ENCODE measurements around the gene AHCYL2. TPM values are rescaled to one million over a fixed set of nuclear protein-coding genes. Genes with fewer than 3 reads are reported as not detected.
A peak's percentile ranks its signal among the peaks of the same experiment; 100 is the strongest.

AHCYL2 gene
- total RNA-seq, 2 experiments from 2014 or later: 7.3 to 7.6 TPM

- no peak for ATAC-seq
- POLR2A ChIA-PET: no interaction called here
- Mint-ChIP-seq H3K4me3 (no peak overlapping the region), H3K27me3 (ENCODE audit: low read depth) (peaks cover 38% of the 10 kb centered on the region), H3K4me1 (ENCODE audit: low read depth) (peaks cover 5% of the 10 kb centered on the region), H3K27ac (no peak overlapping the region), H3K36me3 (ENCODE audit: low read depth) (no peaks in the 10 kb centered on the region), H3K9me3 (ENCODE audit: insufficient read depth) (no peaks in the 10 kb centered on the region)
- DNase-seq: no peak
- CTCF ChIA-PET: interaction anchor here (0.9 to 2.7 kb wide), 3 partner anchors 24 to 311 kb away, joined by 4 to 16 read pairs (median 5); no protein-coding TSS in a partner anchor
These were observed 30.9 kb upstream of the AHCYL2 start for GRCh38 chr7:129193892-129194291.

GRCh38 chr7:129197771-129198170 lies 27.1 kb upstream of the AHCYL2 start:
- H3K36me3 Mint-ChIP-seq (ENCODE audit: low read depth): no peaks in the 10 kb centered on the region
- H3K4me1 Mint-ChIP-seq (ENCODE audit: low read depth): no peaks in the 10 kb centered on the region
- ATAC-seq (no peak), DNase-seq (no peak)
- peaks cover 9% of the 10 kb centered on the region for H3K27me3 Mint-ChIP-seq (ENCODE audit: low read depth)
- ChIA-PET CTCF (interaction anchor here (0.7 to 1.1 kb wide), 3 partner anchors 9 to 34 kb away, joined by 3 to 4 read pairs (median 3); partner anchors contain the start of gene SMO), POLR2A (no interaction called here)
- no peaks in the 10 kb centered on the region for H3K9me3 Mint-ChIP-seq (ENCODE audit: insufficient read depth)
- no peak overlapping the region for H3K27ac Mint-ChIP-seq
- no peak overlapping the region for H3K4me3 Mint-ChIP-seq

DNA sequence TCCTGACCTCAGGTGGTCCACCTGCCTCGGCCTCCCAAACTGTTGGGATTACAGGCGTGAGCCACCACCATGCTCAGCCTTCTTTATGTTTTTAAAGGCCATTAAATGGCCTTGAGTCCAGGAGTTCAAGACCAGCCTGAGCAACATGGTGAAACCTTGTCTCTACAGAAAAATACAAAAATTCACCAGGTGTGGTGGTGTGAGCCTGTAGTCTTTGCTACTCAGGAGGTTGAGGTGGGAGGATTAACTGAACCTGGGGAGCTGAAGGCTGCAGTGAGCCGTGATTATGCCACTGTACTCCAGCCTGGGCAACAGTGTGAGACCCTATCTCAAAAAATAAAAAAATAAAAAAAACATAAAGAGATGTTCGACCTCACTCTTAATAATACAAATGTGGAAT lies 25.4 kb upstream of the AHCYL2 start:
- Mint-ChIP-seq H3K4me3 (no peak overlapping the region), H3K27ac (no peak overlapping the region), H3K4me1 (ENCODE audit: low read depth) (no peaks in the 10 kb centered on the region), H3K27me3 (ENCODE audit: low read depth) (peaks cover 7% of the 10 kb centered on the region), H3K36me3 (ENCODE audit: low read depth) (no peaks in the 10 kb centered on the region), H3K9me3 (ENCODE audit: insufficient read depth) (no peaks in the 10 kb centered on the region)
- CTCF ChIA-PET: interaction anchor here (1.1 kb wide), 1 partner anchor 36 kb away, joined by 4 read pairs; no protein-coding TSS in a partner anchor
- DNase-seq: no peak
- POLR2A ChIA-PET: no interaction called here
- ATAC-seq: no peak

DNA sequence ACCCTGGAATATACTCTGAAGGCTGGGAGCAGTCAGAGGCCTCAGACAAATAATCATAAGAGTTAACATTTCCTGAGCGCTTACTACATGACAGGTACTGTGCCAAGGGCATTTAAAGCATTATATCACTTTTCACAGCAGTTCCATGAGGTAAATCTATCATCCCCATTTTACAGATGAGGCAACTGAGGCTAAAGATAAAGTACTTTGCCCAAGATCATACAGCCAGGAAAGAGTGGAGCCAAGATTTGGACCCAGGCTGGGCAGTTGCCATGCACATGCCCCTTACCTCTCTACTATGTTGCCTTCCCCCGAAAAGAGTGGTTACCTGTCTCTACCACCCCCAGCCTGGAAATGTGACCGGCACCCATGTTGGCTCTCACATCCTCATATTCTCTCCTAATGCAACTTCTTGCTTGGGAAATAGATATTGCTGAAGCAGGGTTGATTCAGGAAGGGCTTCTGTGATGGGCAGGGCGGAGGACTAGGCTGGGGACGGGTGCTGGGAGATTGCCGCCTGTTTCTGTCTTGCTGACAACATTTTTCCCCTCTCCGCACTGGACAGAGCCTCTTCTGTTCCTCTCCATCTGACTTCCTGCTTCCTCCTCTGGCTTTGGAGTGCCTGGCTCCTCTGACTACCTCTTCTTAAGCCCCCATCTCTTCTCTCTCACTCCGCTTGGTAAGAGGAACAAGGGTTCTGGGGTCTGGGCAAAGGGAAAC lies 22.6 kb upstream of the AHCYL2 start:
- POLR2A ChIA-PET: no interaction called here
- H3K9me3 Mint-ChIP-seq (ENCODE audit: insufficient read depth): no peaks in the 10 kb centered on the region
- ATAC-seq: no peak
- H3K4me1 Mint-ChIP-seq (ENCODE audit: low read depth): no peaks in the 10 kb centered on the region
- DNase-seq: no peak
- CTCF ChIA-PET: interaction anchor here (0.8 to 1.4 kb wide), 2 partner anchors 39 to 69 kb away, joined by 3 to 6 read pairs; no protein-coding TSS in a partner anchor
- no peak overlapping the region for H3K27ac Mint-ChIP-seq
- H3K36me3 Mint-ChIP-seq (ENCODE audit: low read depth): no peaks in the 10 kb centered on the region
- no peak overlapping the region for H3K4me3 Mint-ChIP-seq
- peaks cover 7% of the 10 kb centered on the region for H3K27me3 Mint-ChIP-seq (ENCODE audit: low read depth)

DNA sequence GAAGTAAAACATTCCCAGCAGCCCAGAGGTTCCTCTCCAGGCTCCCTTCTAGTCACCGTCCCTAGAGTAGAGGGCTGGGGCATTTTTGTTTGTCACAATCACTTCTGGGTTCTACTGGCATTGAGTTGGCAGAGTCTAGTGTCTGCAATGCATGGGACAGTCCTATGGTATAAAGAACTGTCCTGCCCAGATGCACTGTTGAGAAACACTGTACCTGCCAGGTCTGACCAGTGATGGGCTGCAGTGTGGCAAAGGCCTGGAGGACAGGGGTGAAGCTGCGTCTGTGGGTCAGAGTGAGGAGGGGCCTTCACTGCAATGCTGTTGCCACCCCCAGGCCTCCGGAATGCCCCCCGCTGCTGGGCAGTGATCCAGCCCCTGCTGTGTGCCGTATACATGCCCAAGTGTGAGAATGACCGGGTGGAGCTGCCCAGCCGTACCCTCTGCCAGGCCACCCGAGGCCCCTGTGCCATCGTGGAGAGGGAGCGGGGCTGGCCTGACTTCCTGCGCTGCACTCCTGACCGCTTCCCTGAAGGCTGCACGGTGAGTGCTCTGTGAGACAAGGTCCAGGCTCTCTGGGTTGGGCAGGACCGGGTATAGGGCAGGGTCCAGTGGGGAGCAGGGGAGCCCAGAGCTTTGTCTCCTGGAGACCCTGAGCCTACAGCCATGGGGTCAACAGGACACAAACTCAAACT lies 21.6 kb upstream of the AHCYL2 start:
- POLR2A ChIA-PET: no interaction called here

GRCh38 chr7:129205126-129205818 lies 19.6 kb upstream of the AHCYL2 start:
- Mint-ChIP-seq H3K9me3 (ENCODE audit: insufficient read depth) (no peaks in the 10 kb centered on the region), H3K27ac (no peak overlapping the region), H3K27me3 (ENCODE audit: low read depth) (peaks cover 7% of the 10 kb centered on the region), H3K36me3 (ENCODE audit: low read depth) (no peaks in the 10 kb centered on the region), H3K4me3 (no peak overlapping the region), H3K4me1 (ENCODE audit: low read depth) (no peaks in the 10 kb centered on the region)
- ATAC-seq (no peak), DNase-seq (no peak)
- POLR2A ChIA-PET: interaction anchor here (0.7 kb wide), 1 partner anchor 51 kb away, joined by 3 read pairs; no protein-coding TSS in a partner anchor
- CTCF ChIA-PET: interaction anchor here (1.8 kb wide), 1 partner anchor 42 kb away, joined by 6 read pairs; no protein-coding TSS in a partner anchor

More for the DNA sequence above, 21.6 kb upstream of the AHCYL2 start:
- ATAC-seq (no peak), DNase-seq (no peak)
- Mint-ChIP-seq H3K4me1 (ENCODE audit: low read depth) (no peaks in the 10 kb centered on the region), H3K27me3 (ENCODE audit: low read depth) (peaks cover 6% of the 10 kb centered on the region), H3K27ac (no peak overlapping the region), H3K4me3 (no peak overlapping the region), H3K9me3 (ENCODE audit: insufficient read depth) (no peaks in the 10 kb centered on the region), H3K36me3 (ENCODE audit: low read depth) (no peaks in the 10 kb centered on the region)
- CTCF ChIA-PET: interaction anchor here (0.8 to 1.9 kb wide), 3 partner anchors 16 to 68 kb away, joined by 3 to 9 read pairs (median 6); no protein-coding TSS in a partner anchor

DNA sequence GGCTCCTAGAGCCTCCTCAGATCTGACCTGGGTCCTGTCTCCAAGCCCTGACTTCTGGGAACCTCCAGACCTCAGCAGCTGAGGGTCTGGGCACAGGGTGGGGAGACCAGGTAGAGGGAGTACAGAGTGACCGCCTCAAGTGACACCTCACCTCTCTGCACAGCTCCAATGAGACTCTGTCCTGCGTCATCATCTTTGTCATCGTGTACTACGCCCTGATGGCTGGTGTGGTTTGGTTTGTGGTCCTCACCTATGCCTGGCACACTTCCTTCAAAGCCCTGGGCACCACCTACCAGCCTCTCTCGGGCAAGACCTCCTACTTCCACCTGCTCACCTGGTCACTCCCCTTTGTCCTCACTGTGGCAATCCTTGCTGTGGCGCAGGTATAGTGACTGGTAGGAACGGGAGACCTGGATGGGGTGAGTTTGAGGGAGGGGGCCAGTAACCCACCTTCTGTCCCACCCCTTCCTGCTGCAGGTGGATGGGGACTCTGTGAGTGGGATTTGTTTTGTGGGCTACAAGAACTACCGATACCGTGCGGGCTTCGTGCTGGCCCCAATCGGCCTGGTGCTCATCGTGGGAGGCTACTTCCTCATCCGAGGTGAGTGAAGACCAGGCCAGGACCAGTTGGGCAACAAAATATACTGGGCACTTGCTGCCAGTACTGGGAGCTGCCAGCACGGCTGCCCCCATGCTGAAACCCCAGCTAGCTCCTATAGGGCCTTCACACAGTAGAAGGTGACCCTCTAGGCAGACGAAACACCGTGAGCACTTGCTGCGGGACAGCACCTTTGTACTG lies 18.6 kb upstream of the AHCYL2 start:
- H3K27ac Mint-ChIP-seq: no peak overlapping the region
- no peaks in the 10 kb centered on the region for H3K36me3 Mint-ChIP-seq (ENCODE audit: low read depth)
- POLR2A ChIA-PET: no interaction called here
- CTCF ChIA-PET: interaction anchor here (4.0 to 8.9 kb wide), 2 partner anchors 12 to 44 kb away, joined by 24 to 81 read pairs; no protein-coding TSS in a partner anchor
- no peak overlapping the region for H3K4me3 Mint-ChIP-seq
- DNase-seq (no peak), ATAC-seq (no peak)
- peaks cover 9% of the 10 kb centered on the region for H3K27me3 Mint-ChIP-seq (ENCODE audit: low read depth)
- no peaks in the 10 kb centered on the region for H3K9me3 Mint-ChIP-seq (ENCODE audit: insufficient read depth)
- H3K4me1 Mint-ChIP-seq (ENCODE audit: low read depth): no peaks in the 10 kb centered on the region

GRCh38 chr7:129208667-129209066 lies 16.2 kb upstream of the AHCYL2 start:
- Mint-ChIP-seq H3K4me3 (no peak overlapping the region), H3K27ac (no peak overlapping the region), H3K27me3 (ENCODE audit: low read depth) (peaks cover 5% of the 10 kb centered on the region), H3K36me3 (ENCODE audit: low read depth) (no peaks in the 10 kb centered on the region), H3K9me3 (ENCODE audit: insufficient read depth) (no peaks in the 10 kb centered on the region), H3K4me1 (ENCODE audit: low read depth) (no peaks in the 10 kb centered on the region)
- POLR2A ChIA-PET: no interaction called here
- CTCF ChIA-PET: interaction anchor here (1.4 to 8.9 kb wide), 5 partner anchors 9 to 117 kb away, joined by 4 to 81 read pairs (median 5); no protein-coding TSS in a partner anchor
- ATAC-seq: no peak
- DNase-seq: no peak

GRCh38 chr7:129209067-129209926 lies 15.5 kb upstream of the AHCYL2 start:
- Mint-ChIP-seq H3K36me3 (ENCODE audit: low read depth) (no peaks in the 10 kb centered on the region), H3K4me3 (no peak overlapping the region), H3K9me3 (ENCODE audit: insufficient read depth) (no peaks in the 10 kb centered on the region), H3K4me1 (ENCODE audit: low read depth) (no peaks in the 10 kb centered on the region), H3K27ac (no peak overlapping the region), H3K27me3 (ENCODE audit: low read depth) (peaks cover 5% of the 10 kb centered on the region)
- DNase-seq (no peak), ATAC-seq (no peak)
- POLR2A ChIA-PET: no interaction called here
- CTCF ChIA-PET: interaction anchor here (0.7 to 8.9 kb wide), 9 partner anchors 9 to 120 kb away, joined by 3 to 81 read pairs (median 5); no protein-coding TSS in a partner anchor

- POLR2A ChIA-PET: interaction anchor here (1.6 kb wide), 1 partner anchor 47 kb away, joined by 3 read pairs; no protein-coding TSS in a partner anchor
- CTCF ChIA-PET: interaction anchor here (0.7 to 8.9 kb wide), 14 partner anchors 10 to 121 kb away, joined by 3 to 81 read pairs (median 4); no protein-coding TSS in a partner anchor
- H3K27ac Mint-ChIP-seq: no peak overlapping the region
- no peaks in the 10 kb centered on the region for H3K4me1 Mint-ChIP-seq (ENCODE audit: low read depth)
- DNase-seq (peak; percentile 78), ATAC-seq (peak; percentile 88)
- H3K9me3 Mint-ChIP-seq (ENCODE audit: insufficient read depth): no peaks in the 10 kb centered on the region
- H3K27me3 Mint-ChIP-seq (ENCODE audit: low read depth): peaks cover 5% of the 10 kb centered on the region
- no peak overlapping the region for H3K4me3 Mint-ChIP-seq
- no peaks in the 10 kb centered on the region for H3K36me3 Mint-ChIP-seq (ENCODE audit: low read depth)
These were observed 14.4 kb upstream of the AHCYL2 start for GRCh38 chr7:129210256-129210988.

Measured in activated CD8-positive, alpha-beta T cell treated with anti-CD3 and anti-CD28 coated beads, Interleukin-2, amount 10 ng/mL, durations not matched to agents 7 days and 5 days (primary cell).